ENCODE measurements around the gene TBC1D5.
"Not testable (repeated sequence)": the region's sequence is repeated elsewhere in the genome, so short reads cannot be mapped to it uniquely, and the experiment has no call there.

DNA sequence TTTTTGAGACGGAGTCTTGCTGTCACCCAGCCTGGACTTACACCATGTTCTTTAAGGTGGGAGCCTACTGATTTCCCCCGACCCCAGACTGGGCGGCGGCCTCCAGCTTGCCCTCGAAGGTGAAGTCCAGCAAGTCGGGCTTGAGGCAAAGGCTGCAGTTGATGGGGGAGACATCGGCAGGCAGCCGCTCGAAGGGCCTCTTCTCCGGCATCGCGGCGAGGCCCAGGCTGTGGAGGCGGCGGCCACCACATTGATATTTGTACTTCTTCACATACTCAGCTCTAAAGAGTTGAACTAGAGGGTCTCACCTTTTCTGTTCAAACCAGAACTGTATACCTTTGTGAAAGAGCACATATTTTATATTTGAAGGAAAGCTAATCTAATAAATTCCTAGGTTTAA lies 36.4 kb downstream of the TBC1D5 start:
- TF ChIP-seq, protein P1, sequence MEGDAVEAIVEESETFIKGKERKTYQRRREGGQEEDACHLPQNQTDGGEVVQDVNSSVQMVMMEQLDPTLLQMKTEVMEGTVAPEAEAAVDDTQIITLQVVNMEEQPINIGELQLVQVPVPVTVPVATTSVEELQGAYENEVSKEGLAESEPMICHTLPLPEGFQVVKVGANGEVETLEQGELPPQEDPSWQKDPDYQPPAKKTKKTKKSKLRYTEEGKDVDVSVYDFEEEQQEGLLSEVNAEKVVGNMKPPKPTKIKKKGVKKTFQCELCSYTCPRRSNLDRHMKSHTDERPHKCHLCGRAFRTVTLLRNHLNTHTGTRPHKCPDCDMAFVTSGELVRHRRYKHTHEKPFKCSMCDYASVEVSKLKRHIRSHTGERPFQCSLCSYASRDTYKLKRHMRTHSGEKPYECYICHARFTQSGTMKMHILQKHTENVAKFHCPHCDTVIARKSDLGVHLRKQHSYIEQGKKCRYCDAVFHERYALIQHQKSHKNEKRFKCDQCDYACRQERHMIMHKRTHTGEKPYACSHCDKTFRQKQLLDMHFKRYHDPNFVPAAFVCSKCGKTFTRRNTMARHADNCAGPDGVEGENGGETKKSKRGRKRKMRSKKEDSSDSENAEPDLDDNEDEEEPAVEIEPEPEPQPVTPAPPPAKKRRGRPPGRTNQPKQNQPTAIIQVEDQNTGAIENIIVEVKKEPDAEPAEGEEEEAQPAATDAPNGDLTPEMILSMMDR (IDR thresholded peaks at IDR 0.05; ENCODE audit: low read depth, low read length, poor library complexity, severe bottlenecking): not testable (repeated sequence)
- not testable (repeated sequence) for TF ChIP-seq EZH2phosphoT487 (IDR thresholded peaks at IDR 0.05; ENCODE audit: borderline replicate concordance, low read length)
